HepG2 (cell line): ENCODE results near the gene KLHDC4. TPM values are rescaled to one million over a fixed set of nuclear protein-coding genes. Genes with fewer than 3 reads are reported as not detected.

Experiments
- ATAC-seq: fragments of 200-7000 bp; cut with Tn5 transposase; 3 replicates; pipeline ENCODE4 v1.9.1; 2020; ENCODE audit warnings: mild to moderate bottlenecking, moderate library complexity
- BruUV-seq: library from RNA; stranded (reverse); fragments of 400-500 nt; replicated peaks from 2 replicates; lab custom pipeline; 2021; lab: Mats Ljungman, UMichigan
- CTCF ChIA-PET: fragments of 300-600 bp; formaldehyde crosslinking; extraction: SDS; loops from one replicate; lab custom pipeline; 2021; ENCODE audit warnings: low total read pairs, inconsistent platforms, low intra/inter-chr PET ratio; lab: Yijun Ruan, JAX
- POLR2A ChIA-PET: fragments of 350-600 bp; sonication (Branson Sonifier 250); formaldehyde crosslinking; loops from one replicate; lab custom pipeline; 2020; ENCODE audit warnings: antibody characterized with exemption, inconsistent platforms; lab: Yijun Ruan, JAX
- DNase-seq: peaks from one replicate; pipeline ENCODE4 v3.0.0-alpha.2; 2015; ENCODE audit warnings: low spot score
- FAIRE-seq: peaks from 3 replicates; lab custom pipeline; 2011; peaks lifted over from hg19 to GRCh38; lab: Jason Lieb, UNC
- H2AFZ ChIP-seq: one replicate; pipeline ENCODE4 v1.6.1; 2011; ENCODE audit warnings: low read length, inconsistent platforms
- H3K27ac ChIP-seq: fragments of 300-600 bp; 3 replicates; pipeline ENCODE4 v1.8.0; 2011; ENCODE audit warnings: mixed run types, mild to moderate bottlenecking, mixed read lengths, low read length, inconsistent platforms; ENCODE audit not compliant: insufficient read depth; ENCODE audit errors: extremely low read length
- H3K27me3 ChIP-seq, 2 experiments: fragments of 200-600 bp in 1 of 2; 2 replicates in 1 of 2; 3 replicates in 1 of 2; pipeline versions ENCODE4 v1.6.0 to v1.8.0; 2011; ENCODE audit warnings: low read length in 2 of 2, mild to moderate bottlenecking in 2 of 2, moderate library complexity in 2 of 2, inconsistent platforms in 1 of 2; ENCODE audit not compliant: insufficient read depth in 2 of 2, control insufficient read depth in 1 of 2
- H3K36me3 ChIP-seq, 2 experiments: fragments of 200-600 bp in 1 of 2; replicated peaks in 1 of 2; 2 replicates in 1 of 2; 3 replicates in 1 of 2; pipeline versions ENCODE4 v1.5.1 to v1.8.0; 2011; ENCODE audit warnings: low read length in 2 of 2, inconsistent platforms in 1 of 2; ENCODE audit not compliant: insufficient read depth in 2 of 2, control insufficient read depth in 1 of 2
- H3K4me1 ChIP-seq: 2 replicates; pipeline ENCODE4 v1.5.1; 2012; ENCODE audit warnings: low read length, inconsistent platforms; ENCODE audit not compliant: insufficient read depth
- H3K4me2 ChIP-seq: 2 replicates; pipeline ENCODE4 v1.6.0; 2011; ENCODE audit warnings: low read depth, low read length, inconsistent platforms
- H3K4me3 ChIP-seq, 3 experiments: fragments of 200-600 bp in 1 of 3; sonication (generic), shearing (Covaris generic) in 1 of 3; replicated peaks in 1 of 3; 2 replicates each; pipeline ENCODE4 v1.5.1; 2011 to 2016; ENCODE audit warnings: low read length in 3 of 3, inconsistent platforms in 2 of 3, low read depth in 2 of 3, mild to moderate bottlenecking in 2 of 3, control low read depth in 1 of 3, mixed read lengths in 1 of 3; ENCODE audit not compliant: insufficient read depth in 1 of 3
- H3K79me2 ChIP-seq: one replicate; pipeline ENCODE4 v1.6.1; 2011; ENCODE audit warnings: low read length, inconsistent platforms; ENCODE audit not compliant: insufficient read depth
- H3K9ac ChIP-seq: 2 replicates; pipeline ENCODE4 v1.6.0; 2011; ENCODE audit warnings: mild to moderate bottlenecking, low read depth, low read length, inconsistent platforms; ENCODE audit not compliant: insufficient read depth
- H3K9me3 ChIP-seq: 2 replicates; pipeline ENCODE4 v1.5.1; 2012; ENCODE audit warnings: mild to moderate bottlenecking, low read length
- H4K20me1 ChIP-seq: 2 replicates; pipeline ENCODE4 v1.6.0; 2011; ENCODE audit warnings: inconsistent platforms, mild to moderate bottlenecking, low read length, moderate library complexity; ENCODE audit not compliant: insufficient read depth
- CCDC6 ChIP-seq: sonication (generic); formaldehyde crosslinking; IDR thresholded peaks from 2 replicates; pipeline ENCODE4 v1.8.1; 2022; ENCODE audit warnings: mild to moderate bottlenecking, missing genetic modification reagents, moderate library complexity
- GPN1 ChIP-seq: sonication (generic); formaldehyde crosslinking; IDR thresholded peaks from 2 replicates; pipeline ENCODE4 v1.5.1; 2020; ENCODE audit warnings: missing genetic modification reagents, borderline replicate concordance
- MATR3 ChIP-seq: sonication (generic); formaldehyde crosslinking; IDR thresholded peaks from 2 replicates; pipeline ENCODE4 v1.4.0; 2020; ENCODE audit warnings: missing genetic modification reagents
- SKI ChIP-seq: fragments of 450-650 bp; IDR thresholded peaks from one replicate; pipeline ENCODE4 v1.6.1; 2018; ENCODE audit warnings: mild to moderate bottlenecking; ENCODE audit not compliant: partially characterized antibody
- ZBTB20 ChIP-seq: sonication (generic); formaldehyde crosslinking; IDR thresholded peaks from 2 replicates; pipeline ENCODE4 v1.8.1; 2023; ENCODE audit warnings: missing genetic modification reagents, low read depth, mild to moderate bottlenecking, borderline replicate concordance
- ZFAT ChIP-seq: sonication (generic); formaldehyde crosslinking; conservative IDR thresholded peaks from 2 replicates; pipeline ENCODE4 v1.8.1; 2023; ENCODE audit warnings: missing genetic modification reagents, inconsistent platforms
- ZKSCAN5 ChIP-seq: sonication (generic); formaldehyde crosslinking; IDR thresholded peaks from 2 replicates; pipeline ENCODE4 v1.5.1; 2020; ENCODE audit warnings: mild to moderate bottlenecking, missing genetic modification reagents
- ZNF17 ChIP-seq: sonication (generic); formaldehyde crosslinking; IDR thresholded peaks from 2 replicates; pipeline ENCODE4 v1.5.0; 2020; ENCODE audit warnings: mild to moderate bottlenecking, missing genetic modification reagents
- ZNF770 ChIP-seq: sonication (generic); formaldehyde crosslinking; IDR thresholded peaks from 2 replicates; pipeline ENCODE4 v1.5.0; 2020; ENCODE audit warnings: mild to moderate bottlenecking, missing genetic modification reagents
- ZNF839 ChIP-seq: sonication (generic); formaldehyde crosslinking; IDR thresholded peaks from 2 replicates; pipeline ENCODE4 v1.4.0; 2020; ENCODE audit warnings: missing genetic modification reagents, mild to moderate bottlenecking, borderline replicate concordance
- WGBS: methylation state at CpG from one replicate; pipeline ENCODE4 v1.1.6; 2017; ENCODE audit warnings: low lambda C conversion rate; 5-methylcytosine and 5-hydroxymethylcytosine counted together
- in situ Hi-C: cut with HindIII; loops from 2 replicates; pipeline ENCODE4 v1.10.0; 2017; ENCODE audit warnings: low pct_unique_long_range_greater_than_20kb; ENCODE audit not compliant: extremely low pct_ligation_motif_present
- intact Hi-C: fragments of 100-400 bp; cut with micrococcal nuclease; formaldehyde crosslinking; loops from one replicate; pipeline ENCODE4 v1.10.0; 2022; ENCODE audit not compliant: unreplicated experiment
- polyA plus RNA-seq, 8 experiments: library from polyadenylated mRNA; depleted of rRNA in 3 of 8; stranded (reverse) in 7 of 8; unstranded in 1 of 8; fragments of >200 nt; fragmentation: Illumina TruSeq in 4 of 8; extraction: Trizol in 4 of 8; gene quantifications; 2 replicates each; pipeline versions ENCODE4 v1.2.1 to v1.2.3, GENCODE V29; 2011 to 2016; ENCODE audit warnings: low read depth in 4 of 8, missing spikeins in 1 of 8, mixed read lengths in 1 of 8; ENCODE audit not compliant: insufficient read depth in 1 of 8
- total RNA-seq, 5 experiments: library from RNA; depleted of rRNA; stranded (reverse); fragments of >200 nt; fragmentation: Illumina TruSeq; extraction: Trizol; gene quantifications; 2 replicates each; pipeline ENCODE4 v1.2.3, GENCODE V29; 2016; ENCODE audit warnings: low read depth in 1 of 5
- TF ChIP-seq, protein P1 (sequence below): IDR thresholded peaks from 2 replicates; pipeline ENCODE4 v1.6.1; 2016; ENCODE audit warnings: missing compliant biosample characterization, missing genetic modification reagents, borderline replicate concordance
- TF ChIP-seq, protein P2 (sequence below): sonication (generic); formaldehyde crosslinking; IDR thresholded peaks from 2 replicates; pipeline ENCODE4 v1.9.0; 2021; ENCODE audit warnings: missing genetic modification reagents, borderline replicate concordance
- TF ChIP-seq, protein P3 (sequence below): sonication (generic); formaldehyde crosslinking; IDR thresholded peaks from 2 replicates; pipeline ENCODE4 v1.4.0; 2020; ENCODE audit warnings: missing genetic modification reagents
- TF ChIP-seq, protein P4 (sequence below): sonication (generic); formaldehyde crosslinking; IDR thresholded peaks from 2 replicates; pipeline ENCODE4 v1.8.1; 2023; ENCODE audit warnings: mild to moderate bottlenecking, missing genetic modification reagents
- TF ChIP-seq, protein P5 (sequence below): sonication (generic); formaldehyde crosslinking; IDR thresholded peaks from 2 replicates; pipeline ENCODE4 v1.5.1; 2020; ENCODE audit warnings: missing genetic modification reagents, mild to moderate bottlenecking, borderline replicate concordance

KLHDC4 gene
- total and polyA plus RNA-seq, 2 of the 13 experiments (the other 11 are each of a cell fraction or from before 2014, with no cell fraction given), result 18.7 to 31.8 TPM

- FAIRE-seq (no peak), ATAC-seq (no peak), DNase-seq (no peak)
- no peak overlapping the region for H3K27ac ChIP-seq
- H3K4me2 ChIP-seq, result no peak overlapping the region
- ChIA-PET CTCF (no interaction called here), POLR2A (no interaction called here)
- 95% methylated on average over 14 of the region's 14 CpGs for WGBS
- H3K36me3 ChIP-seq, result peaks cover 19 to 52% of the 10 kb centered on the region in 2 experiments
- BruUV-seq, result no TSS peak
- H4K20me1 ChIP-seq, result no peaks in the 10 kb centered on the region
- no peak overlapping the region for H3K4me3 ChIP-seq
- H3K79me2 ChIP-seq, result peaks cover 31% of the 10 kb centered on the region
- no peaks in the 10 kb centered on the region for H3K9me3 ChIP-seq
- in situ Hi-C loops (no loop called here), intact Hi-C loops (no loop called here)
- H3K9ac ChIP-seq, result no peak overlapping the region
- peaks cover 32% of the 10 kb centered on the region for H3K4me1 ChIP-seq
- H2AFZ ChIP-seq, result no peak overlapping the region
- no peaks in the 10 kb centered on the region; a peak in 1 of 5 replicates for H3K27me3 ChIP-seq
- no peak for TF ChIP-seq ZKSCAN5 (CRISPR knock-in tag)
- no peak for TF ChIP-seq ZNF770
- no peak for TF ChIP-seq ZFAT
- TF ChIP-seq, protein P1, sequence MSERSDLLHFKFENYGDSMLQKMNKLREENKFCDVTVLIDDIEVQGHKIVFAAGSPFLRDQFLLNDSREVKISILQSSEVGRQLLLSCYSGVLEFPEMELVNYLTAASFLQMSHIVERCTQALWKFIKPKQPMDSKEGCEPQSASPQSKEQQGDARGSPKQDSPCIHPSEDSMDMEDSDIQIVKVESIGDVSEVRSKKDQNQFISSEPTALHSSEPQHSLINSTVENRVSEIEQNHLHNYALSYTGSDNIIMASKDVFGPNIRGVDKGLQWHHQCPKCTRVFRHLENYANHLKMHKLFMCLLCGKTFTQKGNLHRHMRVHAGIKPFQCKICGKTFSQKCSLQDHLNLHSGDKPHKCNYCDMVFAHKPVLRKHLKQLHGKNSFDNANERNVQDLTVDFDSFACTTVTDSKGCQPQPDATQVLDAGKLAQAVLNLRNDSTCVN (CRISPR knock-in tag), result no peak
- TF ChIP-seq, protein P2, sequence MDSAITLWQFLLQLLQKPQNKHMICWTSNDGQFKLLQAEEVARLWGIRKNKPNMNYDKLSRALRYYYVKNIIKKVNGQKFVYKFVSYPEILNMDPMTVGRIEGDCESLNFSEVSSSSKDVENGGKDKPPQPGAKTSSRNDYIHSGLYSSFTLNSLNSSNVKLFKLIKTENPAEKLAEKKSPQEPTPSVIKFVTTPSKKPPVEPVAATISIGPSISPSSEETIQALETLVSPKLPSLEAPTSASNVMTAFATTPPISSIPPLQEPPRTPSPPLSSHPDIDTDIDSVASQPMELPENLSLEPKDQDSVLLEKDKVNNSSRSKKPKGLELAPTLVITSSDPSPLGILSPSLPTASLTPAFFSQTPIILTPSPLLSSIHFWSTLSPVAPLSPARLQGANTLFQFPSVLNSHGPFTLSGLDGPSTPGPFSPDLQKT (CRISPR knock-in tag), result no peak
- TF ChIP-seq GPN1 (CRISPR knock-in tag), result no peak
- TF ChIP-seq, protein P3, sequence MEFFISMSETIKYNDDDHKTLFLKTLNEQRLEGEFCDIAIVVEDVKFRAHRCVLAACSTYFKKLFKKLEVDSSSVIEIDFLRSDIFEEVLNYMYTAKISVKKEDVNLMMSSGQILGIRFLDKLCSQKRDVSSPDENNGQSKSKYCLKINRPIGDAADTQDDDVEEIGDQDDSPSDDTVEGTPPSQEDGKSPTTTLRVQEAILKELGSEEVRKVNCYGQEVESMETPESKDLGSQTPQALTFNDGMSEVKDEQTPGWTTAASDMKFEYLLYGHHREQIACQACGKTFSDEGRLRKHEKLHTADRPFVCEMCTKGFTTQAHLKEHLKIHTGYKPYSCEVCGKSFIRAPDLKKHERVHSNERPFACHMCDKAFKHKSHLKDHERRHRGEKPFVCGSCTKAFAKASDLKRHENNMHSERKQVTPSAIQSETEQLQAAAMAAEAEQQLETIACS (CRISPR knock-in tag), result no peak
- TF ChIP-seq MATR3 (CRISPR knock-in tag), result no peak
- no peak for TF ChIP-seq CCDC6 (CRISPR knock-in tag)
- TF ChIP-seq ZBTB20 (CRISPR knock-in tag), result no peak
- TF ChIP-seq, protein P4, sequence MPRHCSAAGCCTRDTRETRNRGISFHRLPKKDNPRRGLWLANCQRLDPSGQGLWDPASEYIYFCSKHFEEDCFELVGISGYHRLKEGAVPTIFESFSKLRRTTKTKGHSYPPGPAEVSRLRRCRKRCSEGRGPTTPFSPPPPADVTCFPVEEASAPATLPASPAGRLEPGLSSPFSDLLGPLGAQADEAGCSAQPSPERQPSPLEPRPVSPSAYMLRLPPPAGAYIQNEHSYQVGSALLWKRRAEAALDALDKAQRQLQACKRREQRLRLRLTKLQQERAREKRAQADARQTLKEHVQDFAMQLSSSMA (CRISPR knock-in tag), result no peak
- TF ChIP-seq ZNF839 (CRISPR knock-in tag), result no peak
- no peak for TF ChIP-seq SKI
- no peak for TF ChIP-seq ZNF17
- TF ChIP-seq, protein P5, sequence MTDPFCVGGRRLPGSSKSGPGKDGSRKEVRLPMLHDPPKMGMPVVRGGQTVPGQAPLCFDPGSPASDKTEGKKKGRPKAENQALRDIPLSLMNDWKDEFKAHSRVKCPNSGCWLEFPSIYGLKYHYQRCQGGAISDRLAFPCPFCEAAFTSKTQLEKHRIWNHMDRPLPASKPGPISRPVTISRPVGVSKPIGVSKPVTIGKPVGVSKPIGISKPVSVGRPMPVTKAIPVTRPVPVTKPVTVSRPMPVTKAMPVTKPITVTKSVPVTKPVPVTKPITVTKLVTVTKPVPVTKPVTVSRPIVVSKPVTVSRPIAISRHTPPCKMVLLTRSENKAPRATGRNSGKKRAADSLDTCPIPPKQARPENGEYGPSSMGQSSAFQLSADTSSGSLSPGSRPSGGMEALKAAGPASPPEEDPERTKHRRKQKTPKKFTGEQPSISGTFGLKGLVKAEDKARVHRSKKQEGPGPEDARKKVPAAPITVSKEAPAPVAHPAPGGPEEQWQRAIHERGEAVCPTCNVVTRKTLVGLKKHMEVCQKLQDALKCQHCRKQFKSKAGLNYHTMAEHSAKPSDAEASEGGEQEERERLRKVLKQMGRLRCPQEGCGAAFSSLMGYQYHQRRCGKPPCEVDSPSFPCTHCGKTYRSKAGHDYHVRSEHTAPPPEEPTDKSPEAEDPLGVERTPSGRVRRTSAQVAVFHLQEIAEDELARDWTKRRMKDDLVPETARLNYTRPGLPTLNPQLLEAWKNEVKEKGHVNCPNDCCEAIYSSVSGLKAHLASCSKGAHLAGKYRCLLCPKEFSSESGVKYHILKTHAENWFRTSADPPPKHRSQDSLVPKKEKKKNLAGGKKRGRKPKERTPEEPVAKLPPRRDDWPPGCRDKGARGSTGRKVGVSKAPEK (CRISPR knock-in tag), result no peak
Observed at GRCh38 chr16:87762071-87762571, 3.7 kb downstream of the KLHDC4 start.
